Kidney (tissue), 14 donors: ENCODE data around the gene CTSA. TPM values are rescaled to one million over a fixed set of nuclear protein-coding genes. Genes with fewer than 3 reads are reported as not detected.

Source experiments
- DNase-seq, 5 donors: peaks; one replicate each; pipeline ENCODE4 v3.0.0-alpha.2; 2013 to 2020
- FAIRE-seq: peaks from 2 replicates; lab custom pipeline; 2012; peaks lifted over from hg19 to GRCh38; lab: Jason Lieb, UNC
- H3K27ac ChIP-seq, 2 donors: one replicate each; pipeline ENCODE4 v1.7.0; 2013; ENCODE audit warnings: low read depth in 2 of 2, low read length in 2 of 2, inconsistent platforms in 1 of 2
- H3K27me3 ChIP-seq: one replicate; pipeline ENCODE4 v1.7.1; 2013; ENCODE audit warnings: low read length, inconsistent platforms; ENCODE audit not compliant: control insufficient read depth, insufficient read depth
- H3K36me3 ChIP-seq, 3 donors: one replicate each; pipeline versions ENCODE4 v1.7.0 to v1.7.1; 2013; ENCODE audit warnings: low read length in 3 of 3, control low read depth in 1 of 3, inconsistent platforms in 1 of 3; ENCODE audit not compliant: insufficient read depth in 3 of 3, control insufficient read depth in 2 of 3
- H3K4me1 ChIP-seq, 3 donors: one replicate each; pipeline versions ENCODE4 v1.7.0 to v1.7.1; 2013; ENCODE audit warnings: low read length in 3 of 3, inconsistent platforms in 1 of 3, low read depth in 1 of 3; ENCODE audit not compliant: control insufficient read depth in 2 of 3, insufficient read depth in 2 of 3
- H3K4me3 ChIP-seq, 3 donors: one replicate each; pipeline versions ENCODE4 v1.7.0 to v1.8.1; 2013; ENCODE audit warnings: low read length in 3 of 3, control low read depth in 1 of 3, inconsistent platforms in 1 of 3
- H3K9ac ChIP-seq, 3 donors: one replicate each; pipeline versions ENCODE4 v1.7.0 to v1.7.1; 2013; ENCODE audit warnings: low read length in 3 of 3, control low read depth in 1 of 3, inconsistent platforms in 1 of 3
- H3K9me3 ChIP-seq, 3 donors: one replicate each; pipeline versions ENCODE4 v1.7.0 to v1.7.1; 2013; ENCODE audit warnings: low read length in 3 of 3, control low read depth in 1 of 3, inconsistent platforms in 1 of 3; ENCODE audit not compliant: control insufficient read depth in 2 of 3, insufficient read depth in 1 of 3
- CTCF ChIP-seq: IDR thresholded peaks from 3 replicates; pipeline ENCODE4 v1.5.1; 2012; ENCODE audit warnings: mild to moderate bottlenecking, moderate library complexity, borderline replicate concordance; ENCODE audit not compliant: insufficient read depth; ENCODE audit errors: extremely low read depth
- intact Hi-C: fragments of 100-400 bp; cut with DNase I; formaldehyde crosslinking; loops from one replicate; pipeline ENCODE4 v1.11.1; 2022
- polyA plus RNA-seq: library from polyadenylated mRNA; stranded (reverse); fragments of 350-450 nt; fragmentation: Illumina TruSeq; extraction: RNeasy Lipid Tissue Mini Kit (QIAGEN cat#74804); gene quantifications from one replicate; pipeline ENCODE4 v1.2.3, GENCODE V29; 2014; ENCODE audit warnings: low read depth, low replicate concordance; ENCODE audit not compliant: insufficient read depth
- total RNA-seq: library from RNA; stranded (reverse); fragmentation: NEBNext Ultra II Directional; extraction: Animal tissue kit (Norgen Biotek cat#: 25700); gene quantifications from one replicate; pipeline ENCODE4 v1.2.1, GENCODE V29; 2021
- donor health status: control.
- donor health status: control.
- donor health status: control.
- donor health status: control.
- donor health status: control.
- donor health status: DM: yes; HTN: yes; CAD: no.
- donor health status: Normal renal cell carcinoma (clear cell type).

CTSA gene
- total and polyA plus RNA-seq, 2 donors from 2014 or later = 180 to 408 TPM

GRCh38 chr20:45897289-45897688, 6.2 kb downstream of the CTSA start:
- Histone ChIP-seq H3K4me3 (no peak overlapping the region), H3K27ac (no peak overlapping the region), H3K4me1 (peaks cover 0 to 7% (median 0%) of the 10 kb centered on the region in 3 donors), H3K9ac (no peak overlapping the region), H3K36me3 (peaks cover 5 to 29% (median 25%) of the 10 kb centered on the region in 3 donors), H3K27me3 (no peaks in the 10 kb centered on the region), H3K9me3 (no peaks in the 10 kb centered on the region)
- FAIRE-seq (no peak), DNase-seq (no peak)
- intact Hi-C loops = no loop called here
- no peak for TF ChIP-seq CTCF

GRCh38 chr20:45897692-45898091, 6.6 kb downstream of the CTSA start:
- no peaks in the 10 kb centered on the region for H3K9me3 ChIP-seq
- H3K27me3 ChIP-seq = no peaks in the 10 kb centered on the region
- intact Hi-C loops = no loop called here
- peaks cover 0 to 4% (median 0%) of the 10 kb centered on the region in 3 donors for H3K4me1 ChIP-seq
- no peak for TF ChIP-seq CTCF
- DNase-seq = no peak
- no peak overlapping the region for H3K27ac ChIP-seq
- FAIRE-seq = no peak
- H3K4me3 ChIP-seq = no peak overlapping the region
- no peak overlapping the region for H3K9ac ChIP-seq
- H3K36me3 ChIP-seq = peaks cover 5 to 29% (median 25%) of the 10 kb centered on the region in 3 donors

GRCh38 chr20:45898285-45898684, 7.2 kb downstream of the CTSA start:
- DNase-seq (peak in 1 of 5 donors; percentile 56), FAIRE-seq (no peak)
- Histone ChIP-seq H3K27me3 (no peaks in the 10 kb centered on the region), H3K27ac (no peak overlapping the region), H3K9me3 (no peaks in the 10 kb centered on the region), H3K9ac (no peak overlapping the region), H3K4me3 (no peak overlapping the region), H3K4me1 (no peaks in the 10 kb centered on the region), H3K36me3 (peaks cover 5 to 29% (median 25%) of the 10 kb centered on the region in 3 donors)
- TF ChIP-seq CTCF = no peak
- intact Hi-C loops = no loop called here
